Measurements from ENCODE around the gene SKAP1.

DNA sequence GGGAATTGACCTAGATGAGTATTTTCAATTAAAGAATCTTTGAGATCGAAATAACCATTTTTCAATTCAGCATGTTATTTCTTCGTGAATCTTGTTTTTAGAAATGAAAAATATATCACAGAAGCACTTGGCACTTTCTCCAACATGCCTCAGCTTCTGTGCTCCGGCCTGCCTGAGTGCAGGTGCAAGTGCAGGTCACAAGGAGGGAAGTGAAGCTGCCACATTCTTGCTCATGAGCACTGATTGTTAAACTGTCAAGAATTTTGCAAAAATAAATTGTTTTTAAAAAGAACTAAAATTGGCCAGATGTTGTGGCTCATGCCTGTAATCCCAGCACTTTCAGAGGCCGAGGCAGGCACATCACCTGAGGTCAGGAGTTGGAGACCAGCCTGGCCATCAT is 38.3 kb upstream of the SKAP1 start:
- TF ChIP-seq POLR2AphosphoS5 (IDR thresholded peaks at IDR 0.05) (no peak), EP300 (IDR thresholded peaks at IDR 0.05; ENCODE audit: low read depth) (no peak), POLR2A (IDR thresholded peaks at IDR 0.05) (no peak)
